HG02588 (cell line): ENCODE measurements around the gene TBP.

ENCODE experiments used
- ATAC-seq: cut with Tn5 transposase; IDR thresholded peaks from one replicate; pipeline ENCODE4 v1.9.1; 2021; ENCODE audit warnings: mild to moderate bottlenecking, moderate library complexity; ENCODE audit not compliant: unreplicated experiment

TBP gene

GRCh38 chr6:170533792-170534191 lies 20.4 kb upstream of the TBP start:
- ATAC-seq: no peak

- ATAC-seq: no peak
Measured at GRCh38 chr6:170535004-170535403, 19.2 kb upstream of the TBP start.

- ATAC-seq: no peak
Measured at GRCh38 chr6:170536671-170537070, 17.5 kb upstream of the TBP start.

- no peak for ATAC-seq
Measured at GRCh38 chr6:170537329-170537728, 16.8 kb upstream of the TBP start.

GRCh38 chr6:170542031-170542719 lies 12.0 kb upstream of the TBP start:
- ATAC-seq: no peak

- no peak for ATAC-seq
Measured at GRCh38 chr6:170545405-170545804, 8.8 kb upstream of the TBP start.

DNA sequence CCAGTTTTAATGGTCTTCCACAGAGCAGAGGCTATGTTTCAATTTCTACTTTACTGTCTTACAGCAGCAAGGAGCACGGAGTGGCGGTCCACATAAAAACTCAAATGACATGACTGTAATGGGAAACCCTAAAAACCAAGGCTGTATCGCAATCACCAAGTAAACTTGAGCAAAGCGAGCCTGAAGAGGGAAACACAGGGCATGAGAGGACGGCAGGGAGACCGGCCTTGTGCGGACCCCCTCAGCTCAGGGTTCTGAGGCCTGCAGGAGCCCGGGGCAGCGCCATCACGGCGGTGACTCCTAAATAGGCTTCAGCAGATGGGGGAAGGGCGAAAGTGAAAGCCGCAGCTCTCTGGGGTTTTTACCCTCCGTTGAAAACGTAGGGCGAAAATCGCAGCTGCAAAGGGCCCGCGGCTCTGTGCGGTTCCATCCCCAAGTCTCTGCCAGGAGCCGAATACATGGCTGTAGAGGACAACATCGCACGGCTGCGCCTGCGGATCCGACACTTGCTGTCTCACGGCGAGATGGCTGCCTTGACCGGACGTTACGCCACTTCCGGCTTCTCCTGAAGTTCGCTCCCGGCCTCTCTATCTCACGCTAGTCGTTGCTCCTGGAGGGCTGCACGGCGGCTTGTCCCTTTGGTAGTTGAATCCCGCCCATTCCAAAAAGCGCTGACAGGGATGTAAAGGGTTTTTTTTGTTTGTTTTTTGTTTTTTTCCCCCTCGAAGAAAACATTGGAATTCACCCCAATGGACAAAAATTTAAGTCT lies 1.2 kb upstream of the TBP start, which contains the start of gene PSMB1:
Gene PSMB1, minus strand, starts transcription at position 543 of the 769 bp plus-strand sequence. Its CDS starts 65 bp downstream, at position 478.
- peak; percentile 54 for ATAC-seq

DNA sequence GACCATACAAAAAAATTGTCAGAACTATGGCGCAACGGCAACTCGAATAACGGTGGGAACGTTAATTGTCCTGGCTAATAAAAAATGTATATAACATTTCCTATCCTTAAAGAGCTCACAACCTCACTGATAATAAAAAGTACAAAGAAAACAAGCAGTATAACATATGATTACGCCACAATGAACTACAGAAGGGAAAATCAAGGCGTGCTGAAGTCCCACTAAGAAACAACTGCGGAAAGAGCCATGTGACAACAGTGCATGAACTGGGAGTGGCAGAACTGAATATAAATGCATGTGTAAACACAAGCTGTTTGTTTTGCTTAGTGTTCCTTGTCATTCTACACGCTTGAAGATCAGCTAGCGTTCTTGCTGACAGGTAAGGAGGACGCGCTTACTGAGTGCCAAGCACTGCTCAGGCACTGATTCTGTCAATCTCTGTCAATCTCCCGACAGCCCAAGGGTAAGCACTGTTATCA lies 596 bp upstream of the TBP start:
- peak; percentile 26 for ATAC-seq

DNA sequence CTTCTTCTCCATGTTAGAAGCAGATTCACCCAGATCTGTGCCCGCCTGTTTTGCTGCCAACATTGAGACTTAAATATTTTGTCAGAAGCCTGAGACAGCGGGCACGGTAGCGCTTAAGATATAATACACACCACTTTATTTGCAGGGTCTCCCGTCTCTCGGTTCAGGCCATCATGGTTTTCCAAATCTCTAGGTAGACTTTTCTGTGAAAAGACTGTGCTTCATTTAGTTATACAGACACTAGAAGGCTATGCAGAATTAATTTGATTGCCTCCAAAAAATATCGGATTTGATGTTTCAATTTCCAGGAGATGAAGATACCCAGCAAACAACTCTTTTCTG lies 598 bp downstream of the TBP start:
- no peak for ATAC-seq

- no peak for ATAC-seq
Measured at GRCh38 chr6:170555305-170555704, 1.1 kb downstream of the TBP start.

- no peak for ATAC-seq
Measured at GRCh38 chr6:170561555-170561954, 7.4 kb downstream of the TBP start.

- no peak for ATAC-seq
Measured at GRCh38 chr6:170564936-170565530, 10.9 kb downstream of the TBP start.

DNA sequence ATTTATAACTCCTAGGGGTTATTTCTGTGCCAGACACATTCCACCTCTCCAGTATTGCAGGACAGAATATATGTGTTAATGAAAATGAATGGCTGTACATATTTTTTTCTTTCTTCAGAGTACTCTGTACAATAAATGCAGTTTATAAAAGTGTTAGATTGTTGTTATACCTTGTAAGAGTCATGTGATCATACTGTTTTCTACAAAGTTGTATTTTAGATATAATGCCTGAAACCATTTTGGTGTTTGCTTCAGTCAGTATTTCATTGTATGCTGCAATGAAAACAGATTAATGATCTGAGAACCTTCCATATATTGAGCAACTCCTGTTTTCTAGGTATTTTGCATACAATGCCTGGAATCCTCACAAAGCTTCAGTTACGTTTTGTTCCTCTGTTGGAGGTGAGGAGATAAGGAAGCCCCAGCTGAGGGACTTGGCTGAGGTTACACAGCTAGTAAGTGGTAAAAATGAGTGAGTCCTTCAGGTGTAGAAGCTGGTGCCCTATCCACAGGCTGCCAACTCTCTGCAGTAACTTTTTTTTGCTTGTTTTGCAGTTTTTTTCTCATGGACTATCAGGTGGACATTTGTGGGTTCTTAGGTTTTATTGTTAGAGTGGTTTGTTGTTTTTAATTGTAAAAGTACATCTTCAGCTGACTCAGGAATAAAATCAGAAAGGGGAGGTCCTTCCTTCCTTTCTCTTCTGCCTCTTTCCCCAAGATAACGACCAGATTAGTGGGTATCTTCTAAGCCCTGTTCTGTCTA lies 18.7 kb downstream of the TBP start:
- ATAC-seq: no peak

- no peak for ATAC-seq
Measured at GRCh38 chr6:170575250-170575649, 21.1 kb downstream of the TBP start.

DNA sequence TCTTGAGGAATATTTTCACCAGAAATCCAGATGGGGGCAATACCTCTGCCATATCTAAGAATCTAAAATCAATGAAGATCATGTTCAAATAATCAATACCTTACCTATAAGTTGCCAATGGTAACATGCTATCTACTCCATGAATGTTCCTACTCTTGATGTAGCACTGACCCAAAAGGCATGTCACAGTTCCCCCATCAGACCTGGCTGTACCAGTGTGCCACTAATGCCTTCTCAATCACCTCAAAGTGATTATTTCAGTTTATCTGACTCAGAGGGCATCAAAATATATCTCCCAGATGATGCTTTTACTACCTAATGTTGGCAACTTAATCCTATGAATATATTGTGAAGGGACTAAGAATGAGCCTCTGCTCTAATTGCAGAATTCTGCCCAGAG lies 24.7 kb downstream of the TBP start:
- ATAC-seq: no peak

- ATAC-seq: no peak
Measured at GRCh38 chr6:170583756-170584180, 29.6 kb downstream of the TBP start.

GRCh38 chr6:170584181-170584953 lies 30.2 kb downstream of the TBP start, which contains the start of gene PDCD2:
Gene PDCD2 (minus strand): TSS chr6:170584637. CDS start chr6:170584581, 56 bp downstream.
- ATAC-seq: peak; percentile 96

- peak; percentile 31 for ATAC-seq
Measured at GRCh38 chr6:170584954-170585498, 30.9 kb downstream of the TBP start.

DNA sequence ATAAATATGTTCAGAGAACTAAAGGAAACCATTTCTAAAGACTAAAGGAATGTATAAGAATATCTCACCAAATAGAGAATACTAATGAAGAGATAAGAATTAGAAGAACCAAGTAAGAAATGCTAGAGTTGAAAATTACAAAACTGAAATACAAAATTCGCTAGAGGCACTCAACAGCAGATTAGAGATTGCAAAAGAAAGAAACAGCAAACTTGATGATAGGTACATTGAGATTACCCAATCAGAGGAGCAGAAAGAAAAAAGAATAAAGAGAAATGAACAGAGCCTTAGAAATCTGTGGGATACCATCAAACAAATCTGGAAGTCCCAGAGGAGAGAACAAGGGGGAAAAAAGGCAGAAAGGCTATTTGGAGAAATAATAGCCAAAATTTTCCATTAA lies 36.6 kb downstream of the TBP start:
- ATAC-seq: no peak

GRCh38 chr6:170596426-170596825 lies 42.3 kb downstream of the TBP start:
- no peak for ATAC-seq
